Rectal smooth muscle tissue (tissue), 1 donor: ENCODE results near the gene PPM1L.

Experiments
- H3K27ac ChIP-seq: one replicate; pipeline ENCODE4 v1.7.0; 2013; ENCODE audit warnings: low read depth, low read length, inconsistent platforms
- H3K27me3 ChIP-seq: one replicate; pipeline ENCODE4 v1.7.0; 2013; ENCODE audit warnings: low read length; ENCODE audit not compliant: control insufficient read depth, insufficient read depth
- H3K36me3 ChIP-seq: one replicate; pipeline ENCODE4 v1.7.0; 2013; ENCODE audit warnings: low read length; ENCODE audit not compliant: control insufficient read depth, insufficient read depth
- H3K4me1 ChIP-seq: one replicate; pipeline ENCODE4 v1.7.0; 2013; ENCODE audit warnings: low read length; ENCODE audit not compliant: control insufficient read depth, insufficient read depth
- H3K4me3 ChIP-seq: one replicate; pipeline ENCODE4 v1.7.0; 2013; ENCODE audit warnings: low read length
- H3K9ac ChIP-seq: one replicate; pipeline ENCODE4 v1.7.0; 2013; ENCODE audit warnings: low read length

The PPM1L gene

GRCh38 chr3:160885791-160886286 lies 129.8 kb downstream of the PPM1L start:
- H3K36me3 ChIP-seq, result no peaks in the 10 kb centered on the region
- no peak overlapping the region for H3K4me3 ChIP-seq
- no peak overlapping the region for H3K9ac ChIP-seq
- H3K27ac ChIP-seq, result no peak overlapping the region
- no peaks in the 10 kb centered on the region for H3K27me3 ChIP-seq
- H3K4me1 ChIP-seq, result no peaks in the 10 kb centered on the region

GRCh38 chr3:160886421-160886820 lies 130.4 kb downstream of the PPM1L start:
- H3K27me3 ChIP-seq, result no peaks in the 10 kb centered on the region
- no peaks in the 10 kb centered on the region for H3K4me1 ChIP-seq
- H3K4me3 ChIP-seq, result no peak overlapping the region
- no peaks in the 10 kb centered on the region for H3K36me3 ChIP-seq
- H3K9ac ChIP-seq, result no peak overlapping the region
- H3K27ac ChIP-seq, result no peak overlapping the region

- no peaks in the 10 kb centered on the region for H3K27me3 ChIP-seq
- no peak overlapping the region for H3K4me3 ChIP-seq
- no peak overlapping the region for H3K9ac ChIP-seq
- H3K36me3 ChIP-seq, result no peaks in the 10 kb centered on the region
- H3K27ac ChIP-seq, result no peak overlapping the region
- H3K4me1 ChIP-seq, result no peaks in the 10 kb centered on the region
Observed at GRCh38 chr3:160893207-160893606, 137.2 kb downstream of the PPM1L start.

- no peaks in the 10 kb centered on the region for H3K4me1 ChIP-seq
- no peak overlapping the region for H3K9ac ChIP-seq
- H3K27ac ChIP-seq, result no peak overlapping the region
Observed at GRCh38 chr3:160904691-160905090, 148.7 kb downstream of the PPM1L start.

GRCh38 chr3:160906646-160907045 lies 150.6 kb downstream of the PPM1L start:
- Histone ChIP-seq H3K4me3 (no peak overlapping the region), H3K4me1 (no peaks in the 10 kb centered on the region), H3K36me3 (no peaks in the 10 kb centered on the region), H3K9ac (no peak overlapping the region), H3K27ac (no peak overlapping the region), H3K27me3 (no peaks in the 10 kb centered on the region)

More at GRCh38 chr3:160904691-160905090, 148.7 kb downstream of the PPM1L start:
- H3K27me3 ChIP-seq, result no peaks in the 10 kb centered on the region
- H3K36me3 ChIP-seq, result no peaks in the 10 kb centered on the region
- no peak overlapping the region for H3K4me3 ChIP-seq

- H3K4me1 ChIP-seq, result no peaks in the 10 kb centered on the region
- H3K27ac ChIP-seq, result no peak overlapping the region
- H3K27me3 ChIP-seq, result no peaks in the 10 kb centered on the region
- H3K36me3 ChIP-seq, result no peaks in the 10 kb centered on the region
- no peak overlapping the region for H3K4me3 ChIP-seq
- no peak overlapping the region for H3K9ac ChIP-seq
Observed at GRCh38 chr3:160909917-160910316, 153.9 kb downstream of the PPM1L start.

- H3K4me3 ChIP-seq, result no peak overlapping the region
- H3K27ac ChIP-seq, result no peak overlapping the region
- H3K4me1 ChIP-seq, result no peaks in the 10 kb centered on the region
- H3K36me3 ChIP-seq, result no peaks in the 10 kb centered on the region
- no peak overlapping the region for H3K9ac ChIP-seq
- no peaks in the 10 kb centered on the region for H3K27me3 ChIP-seq
Observed at GRCh38 chr3:160911411-160911810, 155.4 kb downstream of the PPM1L start.

- no peak overlapping the region for H3K4me3 ChIP-seq
- H3K27ac ChIP-seq, result no peak overlapping the region
Observed at GRCh38 chr3:160916472-160916871, 160.4 kb downstream of the PPM1L start.

GRCh38 chr3:160919942-160920341 lies 163.9 kb downstream of the PPM1L start:
- Histone ChIP-seq H3K27me3 (no peaks in the 10 kb centered on the region), H3K27ac (no peak overlapping the region), H3K9ac (no peak overlapping the region), H3K4me3 (no peak overlapping the region), H3K4me1 (no peaks in the 10 kb centered on the region), H3K36me3 (no peaks in the 10 kb centered on the region)

More at GRCh38 chr3:160916472-160916871, 160.4 kb downstream of the PPM1L start:
- no peaks in the 10 kb centered on the region for H3K36me3 ChIP-seq
- H3K27me3 ChIP-seq, result no peaks in the 10 kb centered on the region
- no peak overlapping the region for H3K9ac ChIP-seq
- H3K4me1 ChIP-seq, result no peaks in the 10 kb centered on the region

- Histone ChIP-seq H3K36me3 (no peaks in the 10 kb centered on the region), H3K9ac (no peak overlapping the region), H3K4me1 (no peaks in the 10 kb centered on the region), H3K27ac (no peak overlapping the region), H3K4me3 (no peak overlapping the region), H3K27me3 (no peaks in the 10 kb centered on the region)
Observed at GRCh38 chr3:160921020-160921635, 165.1 kb downstream of the PPM1L start.

- H3K4me3 ChIP-seq, result no peak overlapping the region
- H3K9ac ChIP-seq, result no peak overlapping the region
- H3K36me3 ChIP-seq, result no peaks in the 10 kb centered on the region
- H3K27ac ChIP-seq, result no peak overlapping the region
- H3K27me3 ChIP-seq, result no peaks in the 10 kb centered on the region
- no peaks in the 10 kb centered on the region for H3K4me1 ChIP-seq
Observed at GRCh38 chr3:160924776-160925175, 168.7 kb downstream of the PPM1L start.

- Histone ChIP-seq H3K4me1 (no peaks in the 10 kb centered on the region), H3K9ac (no peak overlapping the region), H3K27ac (no peak overlapping the region), H3K27me3 (no peaks in the 10 kb centered on the region), H3K4me3 (no peak overlapping the region), H3K36me3 (no peaks in the 10 kb centered on the region)
Observed at GRCh38 chr3:160927620-160928019, 171.6 kb downstream of the PPM1L start.

- H3K36me3 ChIP-seq, result no peaks in the 10 kb centered on the region
- no peaks in the 10 kb centered on the region for H3K4me1 ChIP-seq
- H3K4me3 ChIP-seq, result no peak overlapping the region
- H3K27ac ChIP-seq, result no peak overlapping the region
- no peak overlapping the region for H3K9ac ChIP-seq
- no peaks in the 10 kb centered on the region for H3K27me3 ChIP-seq
Observed at GRCh38 chr3:160928183-160928726, 172.2 kb downstream of the PPM1L start.
